ENCODE results near the gene TRPV6. TPM values are rescaled to one million over a fixed set of nuclear protein-coding genes. Genes with fewer than 3 reads are reported as not detected.

TRPV6 gene
- total RNA-seq, 1 experiment from 2014 or later, result 4.0 TPM

DNA sequence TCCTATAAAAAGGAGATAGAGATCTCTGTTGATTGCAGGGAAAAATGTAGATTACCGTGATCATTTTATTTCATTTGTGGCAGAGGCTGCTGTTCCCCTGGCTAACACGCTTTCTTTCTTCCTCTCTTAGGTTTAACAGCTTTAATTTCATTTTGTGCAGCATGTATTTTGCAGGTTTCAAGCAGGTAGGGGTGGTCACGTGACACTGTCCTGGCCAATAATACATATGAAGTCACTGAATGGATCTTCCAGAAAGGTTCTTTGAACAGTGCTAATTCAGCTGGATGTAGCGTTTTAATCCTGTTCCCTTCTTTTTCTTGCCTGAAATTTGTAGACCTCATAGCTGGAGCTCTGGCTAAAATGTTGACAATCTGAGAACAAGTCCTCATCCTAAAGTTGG, 34.3 kb downstream of the TRPV6 start:
- ChIA-PET CTCF (interaction anchor here (0.7 to 1.5 kb wide), 3 partner anchors 22 to 364 kb away, joined by 3 to 5 read pairs (median 4); no protein-coding TSS in a partner anchor), POLR2A (no interaction called here)
- Mint-ChIP-seq H3K4me1 (ENCODE audit: low read depth, unreplicated experiment) (peaks cover 7% of the 10 kb centered on the region), H3K9me3 (ENCODE audit: unreplicated experiment) (no peaks in the 10 kb centered on the region), H3K27me3 (ENCODE audit: insufficient read depth, unreplicated experiment) (peaks cover 14% of the 10 kb centered on the region), H3K4me3 (ENCODE audit: unreplicated experiment) (no peak overlapping the region), H3K36me3 (ENCODE audit: insufficient read depth, unreplicated experiment) (no peaks in the 10 kb centered on the region), H3K27ac (ENCODE audit: unreplicated experiment) (no peak overlapping the region)
- TF ChIP-seq, protein P1, sequence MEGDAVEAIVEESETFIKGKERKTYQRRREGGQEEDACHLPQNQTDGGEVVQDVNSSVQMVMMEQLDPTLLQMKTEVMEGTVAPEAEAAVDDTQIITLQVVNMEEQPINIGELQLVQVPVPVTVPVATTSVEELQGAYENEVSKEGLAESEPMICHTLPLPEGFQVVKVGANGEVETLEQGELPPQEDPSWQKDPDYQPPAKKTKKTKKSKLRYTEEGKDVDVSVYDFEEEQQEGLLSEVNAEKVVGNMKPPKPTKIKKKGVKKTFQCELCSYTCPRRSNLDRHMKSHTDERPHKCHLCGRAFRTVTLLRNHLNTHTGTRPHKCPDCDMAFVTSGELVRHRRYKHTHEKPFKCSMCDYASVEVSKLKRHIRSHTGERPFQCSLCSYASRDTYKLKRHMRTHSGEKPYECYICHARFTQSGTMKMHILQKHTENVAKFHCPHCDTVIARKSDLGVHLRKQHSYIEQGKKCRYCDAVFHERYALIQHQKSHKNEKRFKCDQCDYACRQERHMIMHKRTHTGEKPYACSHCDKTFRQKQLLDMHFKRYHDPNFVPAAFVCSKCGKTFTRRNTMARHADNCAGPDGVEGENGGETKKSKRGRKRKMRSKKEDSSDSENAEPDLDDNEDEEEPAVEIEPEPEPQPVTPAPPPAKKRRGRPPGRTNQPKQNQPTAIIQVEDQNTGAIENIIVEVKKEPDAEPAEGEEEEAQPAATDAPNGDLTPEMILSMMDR (IDR thresholded peaks at IDR 0.05; ENCODE audit: insufficient read depth in 1 of 2, low read depth in 1 of 2, low read length in 1 of 2, severe bottlenecking in 1 of 2, unreplicated experiment in 1 of 2), result no peak
- intact Hi-C loops (cut with micrococcal nuclease; ENCODE audit: unreplicated experiment), result no loop called here
- H3K9me3 ChIP-seq, result no peaks in the 10 kb centered on the region
- peaks cover 6% of the 10 kb centered on the region; the same call in 1 of the 2 replicates for H3K4me1 ChIP-seq
- BruUV-seq (replicated peaks), result no TSS peak
- no peaks in the 10 kb centered on the region for H3K36me3 ChIP-seq (ENCODE audit: control insufficient read depth, insufficient read depth, low read length)
- H3K4me3 ChIP-seq (ENCODE audit: low read depth, low read length), result no peak overlapping the region
- DNase-seq, result no peak
- H3K27me3 ChIP-seq (replicated peaks; ENCODE audit: control insufficient read depth, insufficient read depth, low read length), result no peaks in the 10 kb centered on the region; the same call in none of the 2 replicates

DNA sequence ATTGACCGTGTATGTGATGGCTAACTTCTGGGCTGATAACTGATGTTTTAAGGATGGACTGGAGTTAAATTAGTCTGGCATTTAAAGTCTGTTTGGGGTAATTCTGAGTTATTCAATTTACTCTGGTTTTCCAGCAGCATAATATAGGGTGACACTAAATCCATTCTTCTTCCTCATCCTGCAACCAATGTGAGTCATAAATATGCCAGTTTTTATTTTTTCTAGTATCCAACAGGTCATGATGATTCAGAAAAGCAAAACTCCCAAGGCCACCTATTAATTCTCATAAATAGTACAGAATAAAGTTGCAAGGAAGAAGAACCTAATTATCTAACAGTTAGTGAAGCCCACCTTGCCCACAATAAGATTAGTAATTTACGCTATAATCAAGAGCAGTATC, 38.2 kb downstream of the TRPV6 start:
- Histone ChIP-seq H3K4me1 (peaks cover 8% of the 10 kb centered on the region), H3K4me3 (ENCODE audit: low read depth, low read length) (no peak overlapping the region), H3K27me3 (replicated peaks; ENCODE audit: control insufficient read depth, insufficient read depth, low read length) (no peaks in the 10 kb centered on the region; the same call in none of the 2 replicates), H3K36me3 (ENCODE audit: control insufficient read depth, insufficient read depth, low read length) (no peaks in the 10 kb centered on the region), H3K9me3 (no peaks in the 10 kb centered on the region)
- no TSS peak for BruUV-seq (replicated peaks)
- DNase-seq, result no peak
- Mint-ChIP-seq H3K36me3 (ENCODE audit: insufficient read depth, unreplicated experiment) (no peaks in the 10 kb centered on the region), H3K4me3 (ENCODE audit: unreplicated experiment) (no peak overlapping the region), H3K27me3 (ENCODE audit: insufficient read depth, unreplicated experiment) (peaks cover 11% of the 10 kb centered on the region), H3K27ac (ENCODE audit: unreplicated experiment) (no peak overlapping the region), H3K9me3 (ENCODE audit: unreplicated experiment) (no peaks in the 10 kb centered on the region), H3K4me1 (ENCODE audit: low read depth, unreplicated experiment) (peaks cover 2% of the 10 kb centered on the region)
- TF ChIP-seq, protein P1 (IDR thresholded peaks at IDR 0.05; ENCODE audit: insufficient read depth in 1 of 2, low read depth in 1 of 2, low read length in 1 of 2, severe bottlenecking in 1 of 2, unreplicated experiment in 1 of 2), result no peak
- POLR2A ChIA-PET, result no interaction called here
- CTCF ChIA-PET, result no interaction called here
- intact Hi-C loops (cut with micrococcal nuclease; ENCODE audit: unreplicated experiment), result no loop called here

DNA sequence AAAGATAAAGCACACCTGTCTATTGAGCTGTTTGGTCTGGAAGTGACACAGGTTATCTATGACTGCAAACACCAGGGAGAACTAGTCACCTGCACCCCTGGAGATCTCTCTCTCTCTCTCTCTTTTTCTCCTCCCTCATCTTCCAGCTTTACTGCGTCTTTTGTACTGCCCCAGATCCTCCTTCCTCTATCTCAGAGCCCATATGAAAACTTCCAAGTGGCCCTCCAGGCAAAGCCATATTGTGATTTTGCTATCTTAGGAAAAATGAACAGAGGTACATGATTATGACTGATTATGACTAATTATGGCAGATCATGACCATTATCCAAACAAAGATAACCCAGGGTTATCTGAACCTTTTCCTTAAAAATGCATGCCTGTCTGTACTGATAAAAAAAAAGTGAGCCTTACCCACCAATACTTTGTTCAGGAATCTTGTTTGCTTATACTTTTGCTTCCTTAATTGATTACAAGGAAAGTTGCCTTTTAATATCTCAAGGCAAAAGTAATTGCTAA, 43.2 kb downstream of the TRPV6 start:
- DNase-seq, result no peak
- no peaks in the 10 kb centered on the region for H3K36me3 ChIP-seq (ENCODE audit: control insufficient read depth, insufficient read depth, low read length)
- Mint-ChIP-seq H3K27me3 (ENCODE audit: insufficient read depth, unreplicated experiment) (peaks cover 2% of the 10 kb centered on the region), H3K4me1 (ENCODE audit: low read depth, unreplicated experiment) (peaks cover 13% of the 10 kb centered on the region), H3K9me3 (ENCODE audit: unreplicated experiment) (no peaks in the 10 kb centered on the region), H3K4me3 (ENCODE audit: unreplicated experiment) (no peak overlapping the region), H3K36me3 (ENCODE audit: insufficient read depth, unreplicated experiment) (no peaks in the 10 kb centered on the region), H3K27ac (ENCODE audit: unreplicated experiment) (no peak overlapping the region)
- TF ChIP-seq, protein P1 (IDR thresholded peaks at IDR 0.05; ENCODE audit: insufficient read depth in 1 of 2, low read depth in 1 of 2, low read length in 1 of 2, severe bottlenecking in 1 of 2, unreplicated experiment in 1 of 2), result no peak
- H3K27me3 ChIP-seq (replicated peaks; ENCODE audit: control insufficient read depth, insufficient read depth, low read length), result no peaks in the 10 kb centered on the region; the same call in 1 of the 2 replicates
- ChIA-PET CTCF (interaction anchor here (0.6 to 0.8 kb wide), 2 partner anchors 59 to 373 kb away, joined by 3 read pairs; no protein-coding TSS in a partner anchor), POLR2A (no interaction called here)
- H3K4me1 ChIP-seq, result peaks cover 16% of the 10 kb centered on the region
- H3K4me3 ChIP-seq (ENCODE audit: low read depth, low read length), result no peak overlapping the region
- no peaks in the 10 kb centered on the region for H3K9me3 ChIP-seq
- intact Hi-C loops (cut with micrococcal nuclease; ENCODE audit: unreplicated experiment), result no loop called here
- no TSS peak for BruUV-seq (replicated peaks)

Measured in Caco-2 (cell line).